Ascending aorta (tissue), 2 donors: ENCODE measurements around the gene MREG. TPM values are rescaled to one million over a fixed set of nuclear protein-coding genes. Genes with fewer than 3 reads are reported as not detected.
A peak's percentile ranks its signal among the peaks of the same experiment; 100 is the strongest.

Experiments
- DNase-seq, 2 donors: peaks; one replicate each; pipeline ENCODE4 v3.0.0-alpha.2; 2019; ENCODE audit warnings: low spot score in 2 of 2
- H3K27ac ChIP-seq, 2 donors: fragments of 200-600 bp; sonication (generic); one replicate each; pipeline ENCODE4 v1.5.1; 2016 to 2017; ENCODE audit warnings: mild to moderate bottlenecking in 1 of 2
- H3K27me3 ChIP-seq: fragments of 200-600 bp; sonication (generic); one replicate; pipeline ENCODE4 v1.5.1; 2017
- H3K36me3 ChIP-seq, 2 donors: fragments of 200-600 bp; sonication (generic); one replicate each; pipeline ENCODE4 v1.5.1; 2016
- H3K4me1 ChIP-seq, 2 donors: fragments of 200-600 bp; sonication (generic); one replicate each; pipeline ENCODE4 v1.5.1; 2016 to 2017; ENCODE audit warnings: mild to moderate bottlenecking in 1 of 2
- H3K4me3 ChIP-seq, 2 donors: fragments of 200-600 bp; sonication (generic); one replicate each; pipeline ENCODE4 v1.5.1; 2016 to 2017; ENCODE audit warnings: mild to moderate bottlenecking in 1 of 2
- H3K9me3 ChIP-seq, 2 donors: fragments of 200-600 bp; sonication (generic); one replicate each; pipeline ENCODE4 v1.5.1; 2016
- intact Hi-C: fragments of 100-400 bp; cut with DNase I; formaldehyde crosslinking; loops from one replicate; pipeline ENCODE4 v1.15.1; 2023
- total RNA-seq: library from RNA; depleted of rRNA; stranded (reverse); fragments of >200 nt; gene quantifications from one replicate; pipeline ENCODE4 v1.1.0, GENCODE V29; 2016
- TF ChIP-seq, protein P1 (sequence below), 3 experiments: fragments of 200-600 bp in 2 of 3; fragments of 450-650 bp in 1 of 3; sonication (generic) in 2 of 3; IDR thresholded peaks; one replicate each; pipeline ENCODE4 v1.5.1; 2016 to 2019; ENCODE audit warnings: antibody characterized with exemption in 3 of 3, mild to moderate bottlenecking in 1 of 3, moderate library complexity in 1 of 3

The MREG gene
- total RNA-seq, 1 donor from 2014 or later: not detected

DNA sequence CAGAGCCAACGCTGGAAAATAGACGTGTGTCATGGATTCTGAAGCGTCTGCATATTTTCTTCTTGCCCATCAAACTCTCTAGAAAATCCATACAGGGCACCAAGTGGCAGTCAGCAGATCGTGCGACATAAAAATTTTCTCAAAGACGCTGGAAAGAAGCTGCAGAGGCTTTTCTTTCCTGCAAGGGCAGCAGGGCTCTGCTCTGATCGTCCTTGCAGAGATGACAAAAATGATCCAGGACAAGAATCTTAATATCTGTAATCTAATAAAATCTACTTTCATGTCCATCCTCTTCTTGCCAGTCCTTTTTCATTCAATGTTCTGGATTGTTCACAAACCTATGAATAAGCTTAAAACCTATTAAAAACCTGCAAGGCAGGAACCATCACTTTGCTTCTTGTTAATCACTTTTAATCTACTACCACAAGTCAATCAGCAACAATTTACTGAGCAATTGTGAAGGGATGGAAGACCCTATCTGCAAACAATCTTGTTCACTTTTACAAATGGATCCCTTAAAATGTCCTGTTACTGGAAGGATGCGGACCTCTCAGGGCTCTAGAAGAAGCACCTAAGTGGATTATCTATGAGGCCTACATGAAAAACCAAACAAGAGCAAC lies 93.6 kb downstream of the MREG start:
- DNase-seq: no peak
- intact Hi-C loops: loop anchor here (2.0 to 10.0 kb wide), 3 partner anchors 165 to 482 kb away; partner anchors contain the start of gene FN1
- Histone ChIP-seq H3K36me3 (no peaks in the 10 kb centered on the region), H3K4me1 (peaks cover 5 to 16% of the 10 kb centered on the region in 2 donors), H3K4me3 (no peak overlapping the region), H3K9me3 (no peaks in the 10 kb centered on the region), H3K27ac (no peak overlapping the region), H3K27me3 (no peaks in the 10 kb centered on the region)
- TF ChIP-seq, protein P1, sequence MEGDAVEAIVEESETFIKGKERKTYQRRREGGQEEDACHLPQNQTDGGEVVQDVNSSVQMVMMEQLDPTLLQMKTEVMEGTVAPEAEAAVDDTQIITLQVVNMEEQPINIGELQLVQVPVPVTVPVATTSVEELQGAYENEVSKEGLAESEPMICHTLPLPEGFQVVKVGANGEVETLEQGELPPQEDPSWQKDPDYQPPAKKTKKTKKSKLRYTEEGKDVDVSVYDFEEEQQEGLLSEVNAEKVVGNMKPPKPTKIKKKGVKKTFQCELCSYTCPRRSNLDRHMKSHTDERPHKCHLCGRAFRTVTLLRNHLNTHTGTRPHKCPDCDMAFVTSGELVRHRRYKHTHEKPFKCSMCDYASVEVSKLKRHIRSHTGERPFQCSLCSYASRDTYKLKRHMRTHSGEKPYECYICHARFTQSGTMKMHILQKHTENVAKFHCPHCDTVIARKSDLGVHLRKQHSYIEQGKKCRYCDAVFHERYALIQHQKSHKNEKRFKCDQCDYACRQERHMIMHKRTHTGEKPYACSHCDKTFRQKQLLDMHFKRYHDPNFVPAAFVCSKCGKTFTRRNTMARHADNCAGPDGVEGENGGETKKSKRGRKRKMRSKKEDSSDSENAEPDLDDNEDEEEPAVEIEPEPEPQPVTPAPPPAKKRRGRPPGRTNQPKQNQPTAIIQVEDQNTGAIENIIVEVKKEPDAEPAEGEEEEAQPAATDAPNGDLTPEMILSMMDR (IDR thresholded peaks at IDR 0.05): no peak

DNA sequence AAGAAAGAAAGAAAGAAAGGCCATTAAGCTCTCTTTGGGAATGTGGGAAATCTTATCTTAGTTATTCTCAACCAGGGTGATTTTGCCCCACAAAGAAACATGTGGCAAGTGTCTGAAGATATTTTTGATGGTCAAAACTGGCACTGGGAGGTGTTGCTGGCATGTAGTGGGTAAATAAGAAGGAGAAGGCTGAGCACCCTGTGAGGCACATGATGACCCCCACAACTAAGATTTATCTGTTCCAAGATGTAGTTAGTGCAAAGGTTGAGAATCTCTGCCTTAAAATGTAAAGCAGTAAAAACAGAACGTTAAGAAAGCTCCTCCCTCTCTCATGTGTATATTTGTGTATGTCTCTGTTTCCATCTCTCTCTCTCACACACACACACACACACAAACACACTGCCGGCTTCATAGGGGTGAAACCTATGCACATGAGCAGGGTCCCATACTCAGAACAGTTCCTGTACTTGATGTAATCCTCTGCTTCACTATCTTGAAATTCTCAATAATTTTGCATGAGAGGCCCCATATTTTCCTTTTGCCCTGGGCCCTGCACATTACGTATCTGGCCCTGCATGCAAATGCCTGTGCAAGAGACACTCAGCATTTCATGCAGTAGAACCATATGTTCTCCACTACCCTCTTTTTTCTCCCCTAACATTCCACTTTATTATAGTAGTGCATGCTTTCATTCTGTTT lies 94.3 kb downstream of the MREG start:
- no peak for DNase-seq
- intact Hi-C loops: loop anchor here (5.0 to 10.0 kb wide), 2 partner anchors 164 to 482 kb away; partner anchors contain the start of gene FN1
- Histone ChIP-seq H3K36me3 (no peaks in the 10 kb centered on the region), H3K4me3 (no peak overlapping the region), H3K27me3 (no peaks in the 10 kb centered on the region), H3K9me3 (no peaks in the 10 kb centered on the region), H3K27ac (peak overlapping the region in 1 of 2 donors; percentile 49), H3K4me1 (peaks cover 5 to 16% of the 10 kb centered on the region in 2 donors)
- TF ChIP-seq, protein P1 (IDR thresholded peaks at IDR 0.05): no peak

DNA sequence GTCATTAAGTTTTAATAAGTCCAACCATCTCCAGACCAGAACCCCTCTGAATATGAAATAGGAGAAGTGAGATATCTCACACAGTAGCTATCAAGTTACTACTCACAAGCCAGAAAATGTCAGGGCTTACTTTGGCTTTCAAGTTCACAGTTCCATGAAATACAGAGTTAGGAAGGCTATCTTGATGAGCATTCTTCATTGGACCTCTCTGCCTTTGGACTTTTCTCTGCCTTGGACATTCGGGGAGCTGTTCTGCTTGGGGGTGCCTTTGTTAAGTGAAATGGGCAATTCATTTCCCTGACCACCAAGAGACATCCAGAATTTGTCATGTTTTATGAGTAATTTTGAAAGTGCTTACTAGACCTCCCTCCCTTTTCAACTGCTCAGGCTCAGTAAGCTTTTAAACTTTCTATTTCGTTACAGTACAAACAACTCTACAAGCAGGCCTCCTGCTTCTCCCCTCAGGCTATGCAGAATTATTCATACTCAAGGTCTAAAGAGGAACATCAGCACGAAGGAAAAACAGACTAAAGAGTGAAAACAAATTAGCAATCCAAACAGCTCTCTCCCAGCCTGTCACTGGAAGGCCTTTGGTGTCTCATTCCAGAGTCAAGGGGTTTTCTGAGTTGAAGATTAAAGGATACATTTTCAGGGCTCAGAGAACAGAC lies 95.3 kb downstream of the MREG start:
- intact Hi-C loops: loop anchor here (5.0 to 10.0 kb wide), 2 partner anchors 163 to 481 kb away; partner anchors contain the start of gene FN1
- TF ChIP-seq, protein P1 (IDR thresholded peaks at IDR 0.05): no peak
- Histone ChIP-seq H3K4me3 (peak overlapping the region; percentile 11 to 19), H3K4me1 (peaks cover 5 to 16% of the 10 kb centered on the region in 2 donors), H3K27ac (peak overlapping the region in 1 of 2 donors; percentile 49), H3K9me3 (no peaks in the 10 kb centered on the region), H3K27me3 (no peaks in the 10 kb centered on the region), H3K36me3 (no peaks in the 10 kb centered on the region)
- no peak for DNase-seq

DNA sequence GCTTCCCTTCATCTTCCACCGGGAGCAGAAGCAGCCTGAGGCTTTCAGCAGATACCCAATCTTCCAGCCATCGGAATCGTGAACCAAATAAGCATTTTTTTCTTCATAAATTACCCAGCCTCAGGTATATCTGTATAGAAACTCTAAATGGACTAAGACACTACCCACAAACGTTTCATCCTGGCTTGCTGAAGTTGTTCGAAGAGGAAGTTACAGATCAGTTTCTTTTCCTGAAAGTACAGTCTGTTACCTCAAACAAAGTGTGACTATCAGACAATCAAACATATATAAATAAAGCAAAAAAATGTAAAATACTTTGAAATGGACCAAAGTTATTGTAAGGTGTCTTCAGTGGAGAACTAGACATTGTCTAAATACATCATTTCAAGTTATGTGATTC lies 97.9 kb downstream of the MREG start:
- Histone ChIP-seq H3K36me3 (no peaks in the 10 kb centered on the region), H3K27me3 (no peaks in the 10 kb centered on the region), H3K4me3 (no peak overlapping the region), H3K9me3 (no peaks in the 10 kb centered on the region), H3K4me1 (peaks cover 5 to 16% of the 10 kb centered on the region in 2 donors), H3K27ac (no peak overlapping the region)
- TF ChIP-seq, protein P1 (IDR thresholded peaks at IDR 0.05): no peak
- intact Hi-C loops: loop anchor here (5.0 to 10.0 kb wide), 2 partner anchors 161 to 478 kb away; partner anchors contain the start of gene FN1
- no peak for DNase-seq

DNA sequence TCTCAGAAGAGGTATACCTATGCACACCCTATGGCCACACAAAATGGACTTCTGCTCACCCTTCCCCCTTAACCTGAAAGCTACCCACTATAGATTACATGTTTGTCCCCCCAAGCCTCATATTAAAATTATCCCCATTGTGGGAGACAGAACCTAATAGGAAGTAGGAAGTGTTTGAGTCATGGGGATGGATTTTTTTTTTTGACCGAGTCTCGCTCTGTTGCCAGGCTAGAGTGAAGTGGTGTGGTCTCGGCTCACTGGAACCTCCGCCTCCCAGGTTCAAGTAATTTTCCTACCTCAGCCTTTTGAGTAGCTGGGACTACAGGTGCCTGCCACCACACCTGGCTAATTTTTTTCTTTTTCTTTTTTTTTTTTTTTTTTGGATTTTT lies 98.6 kb downstream of the MREG start:
- DNase-seq: no peak
- Histone ChIP-seq H3K36me3 (no peaks in the 10 kb centered on the region), H3K27me3 (no peaks in the 10 kb centered on the region), H3K4me1 (peaks cover 5 to 14% of the 10 kb centered on the region in 2 donors), H3K9me3 (no peaks in the 10 kb centered on the region), H3K27ac (no peak overlapping the region), H3K4me3 (no peak overlapping the region)
- intact Hi-C loops: loop anchor here (5.0 to 10.0 kb wide), 2 partner anchors 160 to 477 kb away; partner anchors contain the start of gene FN1
- TF ChIP-seq, protein P1 (IDR thresholded peaks at IDR 0.05): no peak
